OCI-LY1 (cell line): ENCODE data around the gene NUP214.

Experiments used
- EZH2 ChIP-seq: fragments of 200-600 bp; sonication (generic), shearing (Covaris generic); IDR thresholded peaks from 2 replicates; pipeline ENCODE4 v1.8.0; 2017; ENCODE audit warnings: borderline replicate concordance, mixed run types, mild to moderate bottlenecking, antibody characterized with exemption, low read length, moderate library complexity, mixed read lengths
- TF ChIP-seq, protein P1 (sequence below): fragments of 200-600 bp; sonication (generic), shearing (Covaris generic); IDR thresholded peaks from 2 replicates; pipeline ENCODE4 v1.5.1; 2017; ENCODE audit warnings: mild to moderate bottlenecking, antibody characterized with exemption, low read length, moderate library complexity, mixed read lengths

DNA sequence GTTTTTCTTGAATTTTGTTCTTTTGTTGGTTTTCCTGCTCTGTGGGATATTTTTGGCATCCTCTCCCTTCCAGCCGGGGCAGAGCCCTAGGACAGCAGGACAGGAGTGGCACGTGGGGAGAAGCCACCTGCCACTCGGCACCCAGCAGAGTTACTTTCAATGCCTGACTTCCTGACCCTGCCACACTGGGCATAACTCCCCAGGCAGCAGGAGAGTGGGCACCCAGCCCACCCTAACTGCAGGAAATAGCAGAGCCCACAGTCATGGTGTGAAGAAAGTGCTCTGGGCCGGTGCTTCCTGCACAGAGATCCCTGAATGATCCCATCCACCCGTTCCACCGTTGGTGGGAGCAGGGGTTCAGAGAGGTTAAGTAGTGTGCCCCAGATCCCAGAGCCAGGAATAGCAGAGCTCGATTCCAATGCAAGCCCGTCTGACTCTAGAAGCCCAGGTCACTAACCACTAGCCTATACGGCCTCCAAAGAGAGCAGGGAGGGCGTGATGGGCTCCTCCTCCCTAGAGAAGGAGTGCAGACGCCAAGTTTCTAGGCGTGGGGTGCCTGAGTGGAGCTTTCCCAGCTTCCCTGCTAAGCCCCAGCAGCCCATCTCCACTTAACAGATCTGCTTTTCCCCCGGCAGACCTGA, 8.1 kb upstream of the NUP214 start:
- TF ChIP-seq, protein P1, sequence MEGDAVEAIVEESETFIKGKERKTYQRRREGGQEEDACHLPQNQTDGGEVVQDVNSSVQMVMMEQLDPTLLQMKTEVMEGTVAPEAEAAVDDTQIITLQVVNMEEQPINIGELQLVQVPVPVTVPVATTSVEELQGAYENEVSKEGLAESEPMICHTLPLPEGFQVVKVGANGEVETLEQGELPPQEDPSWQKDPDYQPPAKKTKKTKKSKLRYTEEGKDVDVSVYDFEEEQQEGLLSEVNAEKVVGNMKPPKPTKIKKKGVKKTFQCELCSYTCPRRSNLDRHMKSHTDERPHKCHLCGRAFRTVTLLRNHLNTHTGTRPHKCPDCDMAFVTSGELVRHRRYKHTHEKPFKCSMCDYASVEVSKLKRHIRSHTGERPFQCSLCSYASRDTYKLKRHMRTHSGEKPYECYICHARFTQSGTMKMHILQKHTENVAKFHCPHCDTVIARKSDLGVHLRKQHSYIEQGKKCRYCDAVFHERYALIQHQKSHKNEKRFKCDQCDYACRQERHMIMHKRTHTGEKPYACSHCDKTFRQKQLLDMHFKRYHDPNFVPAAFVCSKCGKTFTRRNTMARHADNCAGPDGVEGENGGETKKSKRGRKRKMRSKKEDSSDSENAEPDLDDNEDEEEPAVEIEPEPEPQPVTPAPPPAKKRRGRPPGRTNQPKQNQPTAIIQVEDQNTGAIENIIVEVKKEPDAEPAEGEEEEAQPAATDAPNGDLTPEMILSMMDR: no peak
- TF ChIP-seq EZH2: no peak
